ENCODE data around the gene TMEM37.

TMEM37 gene

DNA sequence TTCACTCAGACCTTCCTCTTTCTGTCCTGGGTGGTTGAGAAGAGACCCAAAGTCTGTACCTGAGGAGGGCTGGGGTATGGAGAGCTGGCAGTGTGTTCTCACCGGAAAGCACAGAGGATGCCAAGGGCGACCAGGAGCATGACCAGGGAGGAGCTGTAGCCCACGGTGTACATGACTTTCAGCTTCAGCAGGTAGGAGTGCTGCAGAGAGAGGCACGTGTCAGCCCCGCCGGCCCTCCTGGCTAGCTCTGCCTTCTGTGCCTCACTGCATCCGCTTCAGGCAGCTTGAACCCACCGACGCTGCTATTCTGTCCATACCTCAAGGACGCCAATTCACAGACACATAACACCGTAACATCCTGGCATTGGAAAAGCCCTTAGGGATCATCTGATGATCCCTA, 34.0 kb downstream of the TMEM37 start:
- H3K4me3 ChIP-seq (ENCODE audit: low read length): no peak overlapping the region

DNA sequence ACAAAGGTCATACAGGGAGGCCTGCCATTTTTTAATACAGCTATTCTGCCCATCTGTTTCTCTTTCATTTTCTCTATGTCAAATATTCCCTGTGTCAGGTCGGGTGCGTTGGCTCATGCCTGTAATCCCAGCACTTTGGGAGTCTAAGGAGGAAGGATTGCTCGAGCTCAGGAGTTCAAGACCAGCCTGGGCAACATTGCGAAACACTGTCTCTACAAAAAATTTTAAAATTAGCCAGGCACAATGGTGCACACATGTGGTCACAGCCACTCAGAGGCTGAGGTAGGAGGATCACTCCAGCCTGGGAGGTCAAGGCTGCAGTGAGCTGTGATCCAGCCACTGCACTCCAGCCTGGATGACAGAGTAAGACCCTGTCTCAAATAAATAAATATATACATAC, 34.7 kb downstream of the TMEM37 start:
- H3K4me3 ChIP-seq (ENCODE audit: low read length): no peak overlapping the region
- H3K9me3 ChIP-seq (ENCODE audit: control insufficient read depth, low read depth, low read length): no peaks in the 10 kb centered on the region

More for the DNA sequence above, 34.0 kb downstream of the TMEM37 start:
- no peaks in the 10 kb centered on the region for H3K9me3 ChIP-seq (ENCODE audit: control insufficient read depth, low read depth, low read length)
- H3K36me3 ChIP-seq (ENCODE audit: control insufficient read depth, low read depth, low read length): no peaks in the 10 kb centered on the region
- no peak overlapping the region for H3K27ac ChIP-seq (ENCODE audit: low read length)
- no peaks in the 10 kb centered on the region for H3K27me3 ChIP-seq (ENCODE audit: control insufficient read depth, insufficient read depth, low read length)
- no peak overlapping the region for H3K9ac ChIP-seq (ENCODE audit: low read length)
- H3K4me1 ChIP-seq (ENCODE audit: control insufficient read depth, low read depth, low read length): peaks cover 5% of the 10 kb centered on the region

DNA sequence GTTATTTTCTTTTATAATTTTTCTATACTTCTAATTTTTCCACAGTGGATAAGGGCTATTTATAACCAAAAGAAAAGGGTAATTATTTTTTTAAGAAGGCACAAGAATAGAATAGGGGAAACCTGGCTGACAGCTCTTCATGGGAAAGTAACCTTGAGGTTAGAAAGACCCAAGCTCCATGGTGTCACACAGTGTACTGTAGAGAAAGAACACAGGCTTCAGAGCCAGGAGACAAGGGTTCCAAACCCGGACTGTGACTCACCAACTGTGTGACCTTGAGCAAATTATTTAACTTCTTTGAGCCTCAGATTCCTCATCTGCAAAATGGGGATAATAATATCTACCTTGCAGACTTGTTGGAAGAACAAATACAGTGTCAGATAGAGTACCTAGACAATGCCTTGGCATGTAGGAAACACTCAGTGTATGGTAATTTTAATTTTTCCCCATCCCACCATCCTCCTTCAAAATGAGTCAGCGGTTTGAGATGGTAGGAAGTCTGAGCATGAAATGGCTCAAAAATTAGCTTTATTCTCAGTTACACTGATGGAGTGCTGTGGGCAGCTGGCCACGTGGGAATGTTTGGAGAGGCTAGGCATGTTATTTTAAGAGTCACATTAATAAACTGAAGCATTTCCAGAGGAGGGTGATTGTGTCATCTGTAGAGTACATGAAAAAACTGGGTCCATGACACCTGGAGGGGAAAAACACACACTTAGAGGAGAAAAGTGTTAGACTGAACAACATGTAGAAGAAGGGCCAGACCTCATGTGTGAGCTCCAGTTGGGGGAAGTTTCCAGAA, 36.7 kb downstream of the TMEM37 start:
- Histone ChIP-seq H3K27ac (ENCODE audit: low read length) (no peak overlapping the region), H3K4me3 (ENCODE audit: low read length) (no peak overlapping the region), H3K9ac (ENCODE audit: low read length) (no peak overlapping the region), H3K36me3 (ENCODE audit: control insufficient read depth, low read depth, low read length) (no peaks in the 10 kb centered on the region), H3K4me1 (ENCODE audit: control insufficient read depth, low read depth, low read length) (peaks cover 5% of the 10 kb centered on the region), H3K9me3 (ENCODE audit: control insufficient read depth, low read depth, low read length) (no peaks in the 10 kb centered on the region), H3K27me3 (ENCODE audit: control insufficient read depth, insufficient read depth, low read length) (no peaks in the 10 kb centered on the region)

More for the DNA sequence above, 34.7 kb downstream of the TMEM37 start:
- peaks cover 5% of the 10 kb centered on the region for H3K4me1 ChIP-seq (ENCODE audit: control insufficient read depth, low read depth, low read length)
- no peak overlapping the region for H3K9ac ChIP-seq (ENCODE audit: low read length)
- H3K27me3 ChIP-seq (ENCODE audit: control insufficient read depth, insufficient read depth, low read length): no peaks in the 10 kb centered on the region
- no peaks in the 10 kb centered on the region for H3K36me3 ChIP-seq (ENCODE audit: control insufficient read depth, low read depth, low read length)
- H3K27ac ChIP-seq (ENCODE audit: low read length): no peak overlapping the region

DNA sequence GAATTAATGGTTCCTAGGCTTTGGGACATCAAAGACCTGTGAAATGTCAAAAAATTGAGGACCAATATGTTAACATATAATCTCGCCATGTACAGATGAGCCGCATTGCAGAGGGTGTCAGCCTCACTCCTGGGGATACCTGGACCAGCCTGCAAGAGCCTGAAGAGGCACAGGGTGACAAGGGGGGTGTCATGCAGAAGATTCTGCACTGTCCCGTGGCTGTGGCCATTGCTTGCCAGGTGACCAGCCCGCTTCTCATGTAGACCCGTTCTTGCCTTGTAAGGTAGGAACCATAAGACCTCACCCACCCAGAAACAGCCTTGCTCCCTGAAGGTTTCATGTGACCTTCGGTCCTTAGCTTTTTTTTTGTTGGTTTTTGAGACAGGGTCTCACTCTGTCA, 37.5 kb downstream of the TMEM37 start:
- H3K4me1 ChIP-seq (ENCODE audit: control insufficient read depth, low read depth, low read length): peaks cover 5% of the 10 kb centered on the region
- H3K36me3 ChIP-seq (ENCODE audit: control insufficient read depth, low read depth, low read length): no peaks in the 10 kb centered on the region
- no peaks in the 10 kb centered on the region for H3K9me3 ChIP-seq (ENCODE audit: control insufficient read depth, low read depth, low read length)
- H3K27ac ChIP-seq (ENCODE audit: low read length): no peak overlapping the region
- H3K4me3 ChIP-seq (ENCODE audit: low read length): no peak overlapping the region
- H3K9ac ChIP-seq (ENCODE audit: low read length): no peak overlapping the region
- no peaks in the 10 kb centered on the region for H3K27me3 ChIP-seq (ENCODE audit: control insufficient read depth, insufficient read depth, low read length)

DNA sequence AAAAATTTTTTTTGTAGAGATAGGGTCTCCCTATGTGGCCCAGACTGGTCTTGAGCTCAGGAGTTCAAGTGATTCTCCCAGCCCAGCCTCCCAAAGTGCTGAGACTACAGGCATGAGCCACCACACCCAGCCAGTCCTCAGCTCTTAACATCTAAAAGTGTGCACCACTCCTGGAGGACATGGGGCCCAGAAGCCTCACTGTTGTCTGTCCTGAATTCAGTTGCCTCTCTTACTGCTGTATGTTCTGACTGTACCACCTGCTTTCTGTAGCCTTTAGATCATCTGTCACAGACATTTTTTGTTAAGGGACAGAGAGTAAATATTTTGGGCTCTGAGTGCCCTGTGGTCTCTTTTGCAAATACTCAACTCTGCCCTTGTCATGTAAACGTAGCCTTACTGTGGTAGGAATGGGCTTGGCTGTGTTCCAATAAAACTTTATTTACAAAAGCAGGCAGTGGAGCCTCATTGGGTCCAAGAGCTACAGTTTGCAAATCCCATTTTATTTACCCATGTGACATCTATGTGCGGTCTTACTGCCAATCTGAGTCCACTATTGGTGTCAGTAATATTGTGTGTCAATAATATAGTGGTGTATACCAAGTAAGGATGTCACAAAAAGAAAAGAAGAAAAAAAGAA, 38.1 kb downstream of the TMEM37 start:
- no peak overlapping the region for H3K27ac ChIP-seq (ENCODE audit: low read length)
- H3K9me3 ChIP-seq (ENCODE audit: control insufficient read depth, low read depth, low read length): no peaks in the 10 kb centered on the region
- H3K9ac ChIP-seq (ENCODE audit: low read length): no peak overlapping the region
- H3K4me1 ChIP-seq (ENCODE audit: control insufficient read depth, low read depth, low read length): peaks cover 5% of the 10 kb centered on the region
- no peaks in the 10 kb centered on the region for H3K27me3 ChIP-seq (ENCODE audit: control insufficient read depth, insufficient read depth, low read length)
- H3K36me3 ChIP-seq (ENCODE audit: control insufficient read depth, low read depth, low read length): no peaks in the 10 kb centered on the region
- H3K4me3 ChIP-seq (ENCODE audit: low read length): no peak overlapping the region

DNA sequence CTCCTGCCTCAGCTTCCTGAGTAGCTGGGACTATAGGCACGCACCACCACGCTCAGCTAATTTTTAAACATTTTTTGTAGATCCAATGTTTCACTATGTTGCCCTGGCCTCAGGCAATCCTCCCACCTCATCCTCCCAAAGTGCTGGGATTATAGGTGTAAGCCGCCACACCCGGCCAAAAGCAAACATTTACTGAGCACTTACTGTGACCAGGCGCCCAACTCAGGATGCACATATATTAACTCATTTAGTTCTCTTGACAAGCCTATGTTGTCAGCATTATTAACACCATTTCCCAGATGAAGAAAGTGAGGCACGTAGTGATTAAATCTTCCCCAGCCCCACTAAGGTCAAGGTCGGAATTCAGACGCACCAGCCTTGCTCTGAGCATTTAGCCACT, 41.1 kb downstream of the TMEM37 start:
- Histone ChIP-seq H3K36me3 (ENCODE audit: control insufficient read depth, low read depth, low read length) (no peaks in the 10 kb centered on the region), H3K27me3 (ENCODE audit: control insufficient read depth, insufficient read depth, low read length) (no peaks in the 10 kb centered on the region), H3K27ac (ENCODE audit: low read length) (no peak overlapping the region), H3K9ac (ENCODE audit: low read length) (no peak overlapping the region), H3K9me3 (ENCODE audit: control insufficient read depth, low read depth, low read length) (no peaks in the 10 kb centered on the region), H3K4me3 (ENCODE audit: low read length) (no peak overlapping the region), H3K4me1 (ENCODE audit: control insufficient read depth, low read depth, low read length) (peaks cover 5% of the 10 kb centered on the region)

DNA sequence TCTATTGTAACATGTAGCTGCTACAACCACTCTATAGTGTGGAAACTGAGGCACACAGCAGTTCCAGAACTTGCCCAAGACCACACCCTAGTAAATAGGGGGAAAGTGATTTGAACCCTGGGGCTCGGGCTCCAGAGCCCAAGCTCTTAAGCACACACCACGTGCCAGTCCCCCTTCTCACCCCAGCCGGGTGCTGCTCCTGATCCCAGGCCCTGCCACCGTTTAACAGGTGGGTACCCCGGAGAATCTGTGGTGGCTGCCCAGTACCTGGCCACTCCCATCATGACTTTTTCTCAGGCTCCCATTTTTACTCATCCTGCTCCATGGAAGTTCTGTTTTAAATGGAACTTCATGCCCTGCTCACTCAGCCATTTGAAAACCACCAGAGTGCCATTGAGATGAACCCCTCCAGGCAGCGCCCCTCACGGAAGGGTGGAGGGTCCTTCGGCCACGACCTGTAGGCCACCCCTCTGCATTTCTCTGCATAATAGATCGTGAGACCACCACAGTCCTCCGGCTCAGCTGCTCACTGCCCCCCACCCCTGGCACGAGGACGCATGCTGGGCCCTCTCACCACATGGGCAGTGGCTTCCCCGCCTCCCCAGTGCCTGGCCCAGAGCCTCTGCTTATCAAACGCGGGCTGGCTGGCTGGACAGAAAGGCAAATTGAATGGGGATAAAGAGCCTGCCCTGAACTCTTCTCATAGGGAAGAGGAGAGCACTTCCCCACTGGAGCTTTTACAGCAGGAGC, 42.1 kb downstream of the TMEM37 start:
- Histone ChIP-seq H3K27ac (ENCODE audit: low read length) (no peak overlapping the region), H3K36me3 (ENCODE audit: control insufficient read depth, low read depth, low read length) (no peaks in the 10 kb centered on the region), H3K4me3 (ENCODE audit: low read length) (no peak overlapping the region), H3K9ac (ENCODE audit: low read length) (no peak overlapping the region), H3K4me1 (ENCODE audit: control insufficient read depth, low read depth, low read length) (peaks cover 5% of the 10 kb centered on the region), H3K9me3 (ENCODE audit: control insufficient read depth, low read depth, low read length) (no peaks in the 10 kb centered on the region), H3K27me3 (ENCODE audit: control insufficient read depth, insufficient read depth, low read length) (no peaks in the 10 kb centered on the region)

DNA sequence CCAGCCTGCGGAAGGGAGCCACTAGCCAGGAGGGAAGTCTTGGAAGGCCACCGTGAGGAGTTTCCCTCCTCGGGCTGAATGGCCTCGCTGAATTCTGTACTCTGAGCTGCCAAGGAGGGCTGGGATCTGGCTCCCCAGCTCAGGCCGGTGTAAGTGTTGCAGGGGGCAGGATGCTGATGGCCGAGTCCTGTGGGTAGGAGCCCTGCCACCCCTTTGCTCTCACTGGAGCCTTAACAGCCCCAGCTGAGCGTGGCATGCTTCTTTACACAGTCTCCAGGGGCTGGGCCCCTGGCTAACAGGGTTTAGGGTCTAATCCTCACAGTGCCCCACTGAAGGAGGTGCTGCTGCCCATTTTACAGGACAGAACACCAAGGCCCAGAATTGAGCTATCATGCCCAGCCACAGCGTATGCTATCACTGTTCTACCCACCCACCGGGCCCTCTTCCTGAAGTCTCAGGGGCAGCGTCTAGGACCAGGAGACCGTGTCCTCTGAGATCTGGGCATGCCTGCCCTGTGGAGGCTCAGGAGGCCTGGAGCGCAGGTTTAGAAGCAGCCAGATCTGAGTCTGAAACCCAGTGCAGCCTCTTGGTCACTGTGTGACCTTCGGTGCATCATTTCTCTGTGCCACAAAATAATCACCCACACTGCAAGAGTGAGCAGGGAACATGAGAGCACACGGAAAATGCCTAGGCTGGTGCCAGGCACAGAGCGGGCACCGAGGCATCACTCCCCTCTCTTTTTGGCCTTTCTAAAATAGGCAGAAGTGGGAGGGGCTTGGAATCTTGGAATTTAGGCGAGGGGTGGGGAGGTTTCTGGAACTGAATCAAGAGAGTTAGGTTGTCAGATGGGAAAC, 42.9 kb downstream of the TMEM37 start:
- Histone ChIP-seq H3K27ac (ENCODE audit: low read length) (no peak overlapping the region), H3K27me3 (ENCODE audit: control insufficient read depth, insufficient read depth, low read length) (no peaks in the 10 kb centered on the region), H3K9me3 (ENCODE audit: control insufficient read depth, low read depth, low read length) (no peaks in the 10 kb centered on the region), H3K4me3 (ENCODE audit: low read length) (no peak overlapping the region), H3K9ac (ENCODE audit: low read length) (no peak overlapping the region), H3K36me3 (ENCODE audit: control insufficient read depth, low read depth, low read length) (no peaks in the 10 kb centered on the region), H3K4me1 (ENCODE audit: control insufficient read depth, low read depth, low read length) (peaks cover 4% of the 10 kb centered on the region)

DNA sequence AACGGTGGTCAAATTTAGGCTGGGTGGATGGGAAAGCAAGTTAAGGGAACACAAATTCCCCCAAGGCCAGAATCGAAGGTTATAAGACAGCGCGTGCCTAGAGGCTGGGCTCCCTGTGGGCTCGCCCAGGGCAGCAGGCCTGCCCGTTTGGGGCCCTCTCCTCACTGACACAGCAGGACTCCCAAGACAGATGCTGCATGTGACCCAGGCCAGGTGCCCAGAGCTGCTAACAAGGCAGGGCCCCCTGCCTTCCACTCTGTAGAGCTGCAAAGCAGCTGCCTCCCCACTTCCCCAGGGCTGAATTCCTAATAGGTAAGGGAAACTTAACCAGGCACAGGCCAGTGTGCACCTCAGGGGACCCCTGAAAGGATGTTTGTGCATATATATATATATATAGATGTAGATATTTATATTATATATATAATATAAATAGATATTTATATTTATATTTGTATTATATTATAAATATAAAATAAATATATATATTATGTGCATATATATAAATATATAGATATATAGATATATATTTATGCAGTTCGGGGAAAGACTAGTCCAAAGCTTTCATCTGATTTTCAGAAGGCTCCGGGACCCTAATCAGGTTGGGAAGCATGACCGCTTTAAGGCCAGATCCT, 43.7 kb downstream of the TMEM37 start:
- no peak overlapping the region for H3K27ac ChIP-seq (ENCODE audit: low read length)
- no peaks in the 10 kb centered on the region for H3K4me1 ChIP-seq (ENCODE audit: control insufficient read depth, low read depth, low read length)

DNA sequence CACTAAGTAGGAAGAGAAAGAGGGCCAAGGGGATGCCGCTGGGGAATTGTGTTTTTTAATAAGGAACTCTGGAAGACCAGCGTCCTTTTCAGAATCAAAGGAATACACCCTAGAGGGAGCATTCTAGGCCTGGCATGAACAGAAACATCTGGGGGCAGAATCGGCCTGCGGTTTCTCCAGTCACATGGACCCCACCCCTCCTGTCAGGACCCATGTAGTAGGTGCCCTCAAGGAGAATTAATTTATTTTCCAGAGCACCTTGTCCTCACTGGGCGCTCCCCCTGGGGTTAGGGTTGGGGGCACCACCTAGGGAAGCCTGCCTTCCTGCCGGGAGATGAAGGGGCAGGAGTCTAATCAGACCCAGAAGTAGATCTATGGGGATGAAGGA, 44.2 kb downstream of the TMEM37 start:
- Histone ChIP-seq H3K36me3 (ENCODE audit: control insufficient read depth, low read depth, low read length) (no peaks in the 10 kb centered on the region), H3K4me1 (ENCODE audit: control insufficient read depth, low read depth, low read length) (no peaks in the 10 kb centered on the region), H3K4me3 (ENCODE audit: low read length) (no peak overlapping the region), H3K27ac (ENCODE audit: low read length) (no peak overlapping the region), H3K9me3 (ENCODE audit: control insufficient read depth, low read depth, low read length) (no peaks in the 10 kb centered on the region), H3K9ac (ENCODE audit: low read length) (no peak overlapping the region), H3K27me3 (ENCODE audit: control insufficient read depth, insufficient read depth, low read length) (no peaks in the 10 kb centered on the region)

More for the DNA sequence above, 43.7 kb downstream of the TMEM37 start:
- no peak overlapping the region for H3K9ac ChIP-seq (ENCODE audit: low read length)
- H3K9me3 ChIP-seq (ENCODE audit: control insufficient read depth, low read depth, low read length): no peaks in the 10 kb centered on the region
- no peak overlapping the region for H3K4me3 ChIP-seq (ENCODE audit: low read length)
- no peaks in the 10 kb centered on the region for H3K36me3 ChIP-seq (ENCODE audit: control insufficient read depth, low read depth, low read length)
- no peaks in the 10 kb centered on the region for H3K27me3 ChIP-seq (ENCODE audit: control insufficient read depth, insufficient read depth, low read length)

Measured in iPS-18a (cell line).